Measurements from ENCODE around the gene PJVK. TPM values are rescaled to one million over a fixed set of nuclear protein-coding genes. Genes with fewer than 3 reads are reported as not detected.
"Not testable (repeated sequence)": the region's sequence is repeated elsewhere in the genome, so short reads cannot be mapped to it uniquely, and the experiment has no call there.

Gene PJVK
- total RNA-seq, 4 donors from 2014 or later, result 0.84 to 6.6 (median 1.2) TPM

DNA sequence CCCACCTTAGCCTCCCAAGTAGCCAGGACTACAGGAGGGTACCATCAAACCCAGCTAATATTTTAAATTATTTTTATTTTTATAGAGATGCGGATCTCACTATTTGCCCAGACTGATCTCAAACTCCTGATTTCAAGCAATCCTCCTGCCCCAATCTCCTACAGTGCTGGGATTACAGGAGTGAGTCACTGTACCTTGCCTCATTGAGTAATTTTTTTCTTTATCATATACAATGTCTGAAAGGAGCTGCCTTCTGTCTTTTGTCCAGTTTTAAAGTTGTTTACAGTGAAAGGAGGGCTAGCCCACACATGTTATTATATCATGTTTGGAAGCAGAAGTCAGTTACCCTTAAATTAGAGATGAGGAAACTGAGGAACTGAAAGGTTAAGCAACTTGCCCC is 32.8 kb upstream of the PJVK start:
- TF ChIP-seq, protein P1, sequence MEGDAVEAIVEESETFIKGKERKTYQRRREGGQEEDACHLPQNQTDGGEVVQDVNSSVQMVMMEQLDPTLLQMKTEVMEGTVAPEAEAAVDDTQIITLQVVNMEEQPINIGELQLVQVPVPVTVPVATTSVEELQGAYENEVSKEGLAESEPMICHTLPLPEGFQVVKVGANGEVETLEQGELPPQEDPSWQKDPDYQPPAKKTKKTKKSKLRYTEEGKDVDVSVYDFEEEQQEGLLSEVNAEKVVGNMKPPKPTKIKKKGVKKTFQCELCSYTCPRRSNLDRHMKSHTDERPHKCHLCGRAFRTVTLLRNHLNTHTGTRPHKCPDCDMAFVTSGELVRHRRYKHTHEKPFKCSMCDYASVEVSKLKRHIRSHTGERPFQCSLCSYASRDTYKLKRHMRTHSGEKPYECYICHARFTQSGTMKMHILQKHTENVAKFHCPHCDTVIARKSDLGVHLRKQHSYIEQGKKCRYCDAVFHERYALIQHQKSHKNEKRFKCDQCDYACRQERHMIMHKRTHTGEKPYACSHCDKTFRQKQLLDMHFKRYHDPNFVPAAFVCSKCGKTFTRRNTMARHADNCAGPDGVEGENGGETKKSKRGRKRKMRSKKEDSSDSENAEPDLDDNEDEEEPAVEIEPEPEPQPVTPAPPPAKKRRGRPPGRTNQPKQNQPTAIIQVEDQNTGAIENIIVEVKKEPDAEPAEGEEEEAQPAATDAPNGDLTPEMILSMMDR (IDR thresholded peaks at IDR 0.05), result no peak
- no peak for TF ChIP-seq POLR2A (IDR thresholded peaks at IDR 0.05)
- no peak for DNase-seq (ENCODE audit: low spot score in 2 of 2)
- no peak overlapping the region for H3K4me3 ChIP-seq (ENCODE audit: low read depth, poor library complexity, severe bottlenecking)
- WGBS, 2 donors, result 91 to 95% methylated on average over 1 of the region's 1 CpG
- intact Hi-C loops (cut with DNase I; ENCODE audit: low total_unique reads), result no loop called here

DNA sequence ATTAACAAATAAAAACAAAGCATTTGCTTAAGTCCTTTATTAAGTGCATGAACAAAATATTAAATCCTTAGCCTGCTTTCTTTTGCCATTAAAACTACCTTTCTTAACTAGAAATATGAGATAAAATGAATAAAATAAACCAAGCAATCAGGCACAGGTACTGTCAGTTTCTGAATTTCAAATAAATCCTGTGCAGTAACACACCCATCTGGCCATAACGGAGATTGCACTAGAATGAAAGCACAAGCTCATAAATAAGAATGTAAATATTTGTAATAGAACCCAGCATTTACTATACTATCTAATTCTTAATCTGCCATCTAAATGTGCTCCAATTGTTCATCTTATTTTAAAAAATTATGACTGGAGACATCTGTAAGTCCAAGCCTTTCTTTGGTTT is 32.1 kb upstream of the PJVK start:
- intact Hi-C loops (cut with DNase I; ENCODE audit: low total_unique reads), result no loop called here

DNA sequence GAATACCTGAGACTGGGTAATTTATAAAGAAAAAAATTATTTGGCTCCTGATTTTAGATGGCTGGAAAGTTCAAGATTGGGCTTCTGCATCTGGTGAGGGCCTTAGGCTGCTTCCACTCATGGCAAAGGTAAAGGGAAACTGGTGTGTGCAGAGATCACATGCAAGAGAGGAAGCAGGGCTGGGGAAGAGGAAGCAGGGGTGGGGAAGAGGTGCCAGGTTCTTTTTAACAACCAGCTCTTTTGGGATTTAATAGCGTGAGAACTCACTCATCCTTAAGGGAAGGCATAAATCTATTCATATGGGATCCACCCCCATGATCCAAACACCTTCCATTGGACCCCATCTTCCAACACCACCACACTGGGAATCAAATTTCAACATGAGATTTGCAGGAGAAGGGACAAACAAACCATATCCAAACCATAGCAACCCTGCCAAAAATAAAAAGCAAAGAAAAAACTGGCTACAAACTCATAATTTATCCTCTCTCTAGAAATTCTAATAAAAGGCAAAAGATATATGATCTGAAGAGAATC is 30.6 kb upstream of the PJVK start:
- intact Hi-C loops (cut with DNase I; ENCODE audit: low total_unique reads), result loop anchor here (10.0 kb wide), 1 partner anchor 316 kb away; no protein-coding TSS in a partner anchor
- 11 to 52% methylated on average over 1 of the region's 1 CpG for WGBS, 2 donors
- no peak overlapping the region for H3K4me3 ChIP-seq (ENCODE audit: low read depth, poor library complexity, severe bottlenecking)
- TF ChIP-seq, protein P1 (IDR thresholded peaks at IDR 0.05), result no peak
- TF ChIP-seq POLR2A (IDR thresholded peaks at IDR 0.05), result no peak
- DNase-seq (ENCODE audit: low spot score in 2 of 2), result no peak

More for the DNA sequence above, 32.1 kb upstream of the PJVK start:
- TF ChIP-seq, protein P1 (IDR thresholded peaks at IDR 0.05), result no peak
- no peak for TF ChIP-seq POLR2A (IDR thresholded peaks at IDR 0.05)
- H3K4me3 ChIP-seq (ENCODE audit: low read depth, poor library complexity, severe bottlenecking), result no peak overlapping the region
- 39% methylated on average over 1 of the region's 1 CpG for WGBS, 2 donors
- no peak for DNase-seq (ENCODE audit: low spot score in 2 of 2)

DNA sequence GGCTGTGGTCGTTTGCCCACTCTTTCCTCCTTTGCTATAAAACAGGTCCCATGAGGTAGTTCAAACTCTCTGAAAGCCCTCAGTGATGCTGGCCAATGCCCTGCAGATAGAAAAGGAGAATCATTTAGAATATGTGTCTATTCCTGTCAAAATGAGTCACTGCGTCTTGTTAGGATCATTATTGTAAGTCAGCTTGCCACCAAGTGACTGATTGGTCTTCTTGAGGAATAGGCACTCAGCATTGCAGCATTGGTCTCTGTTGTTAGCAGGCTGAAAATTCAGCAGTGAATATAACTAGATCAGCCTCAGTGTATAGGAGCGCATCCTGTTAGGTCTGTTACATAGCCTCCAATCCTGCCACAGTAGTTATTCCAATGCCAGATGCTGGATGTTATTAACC is 29.1 kb upstream of the PJVK start:
- 74 to 75% methylated on average over 3 of the region's 3 CpGs for WGBS, 2 donors
- intact Hi-C loops (cut with DNase I; ENCODE audit: low total_unique reads), result loop anchor here (10.0 kb wide), 1 partner anchor 317 kb away; no protein-coding TSS in a partner anchor

DNA sequence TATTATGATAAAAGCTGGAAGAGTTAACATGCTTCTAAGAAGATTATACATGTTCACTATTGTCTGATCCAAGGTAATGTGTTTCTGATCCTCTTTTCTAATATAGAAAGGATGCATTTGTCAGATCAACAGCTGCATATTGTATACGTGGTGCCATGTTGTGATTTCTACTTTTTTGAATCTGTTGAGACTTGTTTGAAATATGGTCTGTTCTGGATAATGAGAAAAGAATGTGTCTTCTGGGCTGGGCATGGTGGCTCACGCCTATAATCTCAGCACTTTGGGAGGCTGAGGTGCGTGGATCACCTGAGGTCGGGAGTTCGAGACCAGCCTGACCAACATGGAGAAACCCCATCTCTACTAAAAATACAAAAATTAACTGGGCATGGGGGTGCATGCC is 27.4 kb upstream of the PJVK start:
- DNase-seq (ENCODE audit: low spot score in 2 of 2); H3K4me3 ChIP-seq (ENCODE audit: low read depth, poor library complexity, severe bottlenecking): not testable (repeated sequence)
- 78 to 84% methylated on average over 5 of the region's 5 CpGs for WGBS, 2 donors
- intact Hi-C loops (cut with DNase I; ENCODE audit: low total_unique reads), result loop anchor here (10.0 kb wide), 1 partner anchor 319 kb away; no protein-coding TSS in a partner anchor

More for the DNA sequence above, 29.1 kb upstream of the PJVK start:
- no peak for TF ChIP-seq POLR2A (IDR thresholded peaks at IDR 0.05)
- TF ChIP-seq, protein P1 (IDR thresholded peaks at IDR 0.05), result no peak
- DNase-seq (ENCODE audit: low spot score in 2 of 2), result no peak
- H3K4me3 ChIP-seq (ENCODE audit: low read depth, poor library complexity, severe bottlenecking), result no peak overlapping the region

DNA sequence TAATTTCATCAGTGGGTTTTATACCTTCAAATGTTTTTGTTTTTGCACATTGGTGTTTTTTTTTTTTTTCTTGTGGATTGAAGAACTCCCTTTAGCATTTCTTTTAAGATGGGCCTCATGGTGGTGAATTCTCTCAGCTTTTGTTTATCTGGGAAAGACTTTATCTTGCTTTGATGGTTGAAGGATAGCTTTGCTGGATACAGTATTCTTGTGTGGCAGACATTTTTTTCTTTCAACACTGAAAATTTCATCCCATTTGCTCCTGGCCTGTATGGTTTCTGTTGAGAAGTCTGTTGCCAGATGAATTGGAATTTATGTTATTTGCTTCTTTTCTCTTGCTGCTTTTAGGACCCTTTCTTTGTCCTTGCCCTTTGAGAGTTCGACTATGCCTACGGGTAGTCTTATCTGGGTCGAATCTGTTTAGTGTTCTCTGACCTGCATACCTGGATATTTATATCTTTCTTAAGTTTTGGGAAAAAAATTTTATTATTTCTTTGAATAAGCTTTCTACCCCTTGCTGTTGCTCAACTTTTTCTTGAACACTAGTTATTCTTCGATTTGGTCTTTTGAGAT is 25.8 kb upstream of the PJVK start:
- no peak overlapping the region for H3K4me3 ChIP-seq (ENCODE audit: low read depth, poor library complexity, severe bottlenecking)
- no peak for TF ChIP-seq POLR2A (IDR thresholded peaks at IDR 0.05)
- TF ChIP-seq, protein P1 (IDR thresholded peaks at IDR 0.05), result no peak
- DNase-seq (ENCODE audit: low spot score in 2 of 2), result no peak
- 96 to 97% methylated on average over 4 of the region's 4 CpGs for WGBS, 2 donors
- intact Hi-C loops (cut with DNase I; ENCODE audit: low total_unique reads), result loop anchor here (10.0 kb wide), 1 partner anchor 321 kb away; no protein-coding TSS in a partner anchor

Measured in lower leg skin (tissue), 4 donors.